GM12878 (cell line): ENCODE measurements around the gene MAST3.

Experiments used
- BRCA1 ChIP-seq: IDR thresholded peaks from 2 replicates; pipeline ENCODE4 v1.6.1; 2011; ENCODE audit warnings: low read depth, low read length, improper control_type of control experiment
- CTCF ChIP-seq, 3 experiments: IDR thresholded peaks in 2 of 3; conservative IDR thresholded peaks in 1 of 3; 2 replicates each; pipeline ENCODE4 v1.5.1; 2011; ENCODE audit warnings: low read depth in 3 of 3, low read length in 3 of 3, mild to moderate bottlenecking in 3 of 3, control low read depth in 2 of 3, moderate library complexity in 2 of 3, inconsistent platforms in 1 of 3, mixed read lengths in 1 of 3; ENCODE audit not compliant: control insufficient read depth in 2 of 3, insufficient read depth in 1 of 3; ENCODE audit errors: extremely low read depth in 1 of 3
- EGR1 ChIP-seq, 2 experiments: IDR thresholded peaks; 1 replicate in 1 of 2; 2 replicates in 1 of 2; pipeline ENCODE4 v1.6.1; 2011 to 2012; ENCODE audit warnings: low read depth in 2 of 2, low read length in 2 of 2, borderline replicate concordance in 1 of 2, mild to moderate bottlenecking in 1 of 2, moderate library complexity in 1 of 2
- EZH2 ChIP-seq: IDR thresholded peaks from 2 replicates; pipeline ENCODE4 v1.6.1; 2012; ENCODE audit warnings: low read depth, mild to moderate bottlenecking, control low read depth, inconsistent platforms, low read length, borderline replicate concordance; ENCODE audit not compliant: control insufficient read depth
- GATAD2B ChIP-seq: fragments of 450-650 bp; conservative IDR thresholded peaks from 2 replicates; pipeline ENCODE4 v1.6.1; 2017; ENCODE audit warnings: low read depth, mild to moderate bottlenecking, moderate library complexity
- NFIC ChIP-seq: IDR thresholded peaks from 2 replicates; pipeline ENCODE4 v1.6.1; 2012; ENCODE audit warnings: low read depth, mild to moderate bottlenecking, inconsistent platforms, low read length, moderate library complexity
- NRF1 ChIP-seq: conservative IDR thresholded peaks from 2 replicates; pipeline ENCODE4 v1.6.1; 2011; ENCODE audit warnings: mild to moderate bottlenecking, low read depth, low read length, improper control_type of control experiment
- POLR2A ChIP-seq: IDR thresholded peaks from 2 replicates; pipeline ENCODE4 v1.6.1; 2011; ENCODE audit warnings: low read depth, mild to moderate bottlenecking, low read length
- POLR2AphosphoS5 ChIP-seq: IDR thresholded peaks from 2 replicates; pipeline ENCODE4 v1.6.1; 2011; ENCODE audit warnings: mild to moderate bottlenecking, low read length, inconsistent platforms
- RBBP5 ChIP-seq: fragments of 200-600 bp; sonication (generic); conservative IDR thresholded peaks from 2 replicates; pipeline ENCODE4 v1.6.1; 2016
- RCOR1 ChIP-seq: conservative IDR thresholded peaks from 2 replicates; pipeline ENCODE4 v1.6.1; 2012; ENCODE audit warnings: low read depth, low read length, improper control_type of control experiment
- RUNX3 ChIP-seq: IDR thresholded peaks from 2 replicates; pipeline ENCODE4 v1.6.1; 2012; ENCODE audit warnings: low read length, inconsistent platforms
- TBL1XR1 ChIP-seq: IDR thresholded peaks from 2 replicates; pipeline ENCODE4 v1.6.1; 2012; ENCODE audit warnings: low read depth, low read length, improper control_type of control experiment
- ZBTB33 ChIP-seq: fragments of 450-650 bp; IDR thresholded peaks from 2 replicates; pipeline ENCODE4 v1.6.1; 2017; ENCODE audit warnings: mild to moderate bottlenecking

GRCh38 chr19:18063463-18063862 lies 34.1 kb upstream of the MAST3 start:
- TF ChIP-seq EGR1 (IDR thresholded peaks at IDR 0.05; ENCODE audit: borderline replicate concordance in 1 of 2, low read depth in 2 of 2, low read length in 2 of 2): no peak
- no peak for TF ChIP-seq GATAD2B
- TF ChIP-seq ZBTB33: no peak
- TF ChIP-seq EZH2: no peak
- TF ChIP-seq TBL1XR1: no peak
- TF ChIP-seq RUNX3: no peak
- no peak for TF ChIP-seq NFIC
- TF ChIP-seq RBBP5: no peak
- TF ChIP-seq BRCA1: no peak
- peak; percentile 59 to 67 (median 60) for TF ChIP-seq CTCF (IDR thresholded peaks at IDR 0.05 in 2 of 3, conservative IDR thresholded peaks at IDR 0.05 in 1 of 3; ENCODE audit: control insufficient read depth in 2 of 3, extremely low read depth in 1 of 3, insufficient read depth in 1 of 3, low read depth in 3 of 3, low read length in 3 of 3)
- TF ChIP-seq POLR2AphosphoS5: no peak
- TF ChIP-seq NRF1: no peak
- TF ChIP-seq RCOR1: no peak
- no peak for TF ChIP-seq POLR2A
